Measurements from ENCODE around the gene ROBO1.

DNA sequence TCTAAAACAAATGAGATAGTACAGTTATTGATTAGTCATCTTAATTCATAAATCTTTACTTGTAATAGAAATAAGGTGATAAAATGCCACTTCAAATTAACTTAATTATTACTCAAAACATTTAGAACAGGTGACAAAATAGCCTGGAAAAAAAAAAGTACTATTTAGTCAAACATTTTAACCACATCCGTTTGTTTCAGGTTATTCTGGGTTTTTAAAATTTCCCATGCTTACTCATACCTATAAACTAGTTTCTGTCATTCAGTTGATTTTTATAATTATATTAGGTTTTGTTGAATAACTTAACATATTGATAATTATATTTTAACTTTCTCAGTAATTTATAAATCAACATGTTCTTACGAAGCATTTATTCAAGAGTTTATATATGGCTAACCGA is 483.0 kb downstream of the ROBO1 start:
- TF ChIP-seq, protein P1, sequence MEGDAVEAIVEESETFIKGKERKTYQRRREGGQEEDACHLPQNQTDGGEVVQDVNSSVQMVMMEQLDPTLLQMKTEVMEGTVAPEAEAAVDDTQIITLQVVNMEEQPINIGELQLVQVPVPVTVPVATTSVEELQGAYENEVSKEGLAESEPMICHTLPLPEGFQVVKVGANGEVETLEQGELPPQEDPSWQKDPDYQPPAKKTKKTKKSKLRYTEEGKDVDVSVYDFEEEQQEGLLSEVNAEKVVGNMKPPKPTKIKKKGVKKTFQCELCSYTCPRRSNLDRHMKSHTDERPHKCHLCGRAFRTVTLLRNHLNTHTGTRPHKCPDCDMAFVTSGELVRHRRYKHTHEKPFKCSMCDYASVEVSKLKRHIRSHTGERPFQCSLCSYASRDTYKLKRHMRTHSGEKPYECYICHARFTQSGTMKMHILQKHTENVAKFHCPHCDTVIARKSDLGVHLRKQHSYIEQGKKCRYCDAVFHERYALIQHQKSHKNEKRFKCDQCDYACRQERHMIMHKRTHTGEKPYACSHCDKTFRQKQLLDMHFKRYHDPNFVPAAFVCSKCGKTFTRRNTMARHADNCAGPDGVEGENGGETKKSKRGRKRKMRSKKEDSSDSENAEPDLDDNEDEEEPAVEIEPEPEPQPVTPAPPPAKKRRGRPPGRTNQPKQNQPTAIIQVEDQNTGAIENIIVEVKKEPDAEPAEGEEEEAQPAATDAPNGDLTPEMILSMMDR (IDR thresholded peaks at IDR 0.05; ENCODE audit: insufficient read depth, low read length, poor library complexity, severe bottlenecking), result no peak
- no peak for TF ChIP-seq EZH2phosphoT487 (conservative IDR thresholded peaks at IDR 0.05; ENCODE audit: low read length)
